Thyroid gland (tissue), 4 donors: ENCODE results near the gene LDLRAD4. TPM values are rescaled to one million over a fixed set of nuclear protein-coding genes. Genes with fewer than 3 reads are reported as not detected.

Source experiments
- DNase-seq, 2 donors: peaks; one replicate each; pipeline ENCODE4 v3.0.0-alpha.2; 2019
- H3K27ac ChIP-seq, 3 donors: fragments of 200-600 bp; sonication (generic); 1 replicate in 2 of 3; 2 replicates in 1 of 3; pipeline ENCODE4 v1.5.1; 2016 to 2019; ENCODE audit warnings: mild to moderate bottlenecking in 1 of 3, moderate library complexity in 1 of 3
- H3K27me3 ChIP-seq: fragments of 200-600 bp; sonication (generic); one replicate; pipeline ENCODE4 v1.5.1; 2019
- H3K36me3 ChIP-seq, 2 donors: fragments of 200-600 bp; sonication (generic); one replicate each; pipeline ENCODE4 v1.5.1; 2016 to 2019
- H3K4me1 ChIP-seq, 2 donors: fragments of 200-600 bp; sonication (generic); one replicate each; pipeline ENCODE4 v1.5.1; 2017 to 2019
- H3K4me3 ChIP-seq, 3 donors: fragments of 200-600 bp; sonication (generic); replicated peaks in 1 of 3; 1 replicate in 2 of 3; 2 replicates in 1 of 3; pipeline ENCODE4 v1.5.1; 2016; ENCODE audit warnings: mild to moderate bottlenecking in 1 of 3
- H3K9me3 ChIP-seq: fragments of 200-600 bp; sonication (generic); one replicate; pipeline ENCODE4 v1.5.1; 2017
- CTCF ChIP-seq, 6 experiments: fragments of 200-600 bp in 3 of 6; fragments of 450-650 bp in 3 of 6; sonication (generic) in 3 of 6; IDR thresholded peaks; one replicate each; pipeline ENCODE4 v1.5.1; 2016 to 2019; ENCODE audit warnings: antibody characterized with exemption in 6 of 6, mild to moderate bottlenecking in 2 of 6, inconsistent platforms in 1 of 6, moderate library complexity in 1 of 6
- POLR2A ChIP-seq, 2 donors: fragments of 450-650 bp; IDR thresholded peaks; one replicate each; pipeline ENCODE4 v1.6.1; 2017; ENCODE audit warnings: antibody characterized with exemption in 2 of 2, mild to moderate bottlenecking in 2 of 2, moderate library complexity in 1 of 2
- WGBS, 2 donors: methylation state at CpG; one replicate each; pipeline ENCODE4 v1.1.5; 2017; 5-methylcytosine and 5-hydroxymethylcytosine counted together
- intact Hi-C: fragments of 100-400 bp; cut with DNase I; formaldehyde crosslinking; loops from one replicate; pipeline ENCODE4 v1.15.1; 2023
- total RNA-seq, 4 donors: library from RNA; depleted of rRNA; stranded (reverse); fragments of >200 nt; gene quantifications; one replicate each; pipeline ENCODE4 v1.2.3, GENCODE V29; 2016

The LDLRAD4 gene
- total RNA-seq, 4 donors from 2014 or later, result 23.7 to 35.7 (median 29.7) TPM

- Histone ChIP-seq H3K27me3 (no peaks in the 10 kb centered on the region), H3K9me3 (no peaks in the 10 kb centered on the region), H3K4me1 (peaks cover 16 to 28% of the 10 kb centered on the region in 2 donors), H3K36me3 (no peaks in the 10 kb centered on the region), H3K27ac (peak overlapping the region in 1 of 3 donors; percentile 74), H3K4me3 (no peak overlapping the region)
- DNase-seq, result peak; percentile 84 to 89
- WGBS, 2 donors, result 55 to 69% methylated on average over 8 of the region's 8 CpGs
- TF ChIP-seq POLR2A (IDR thresholded peaks at IDR 0.05) (no peak), CTCF (IDR thresholded peaks at IDR 0.05) (no peak)
- intact Hi-C loops, result no loop called here
Observed at GRCh38 chr18:13502585-13502984, 284.0 kb downstream of the LDLRAD4 start.

GRCh38 chr18:13503836-13504235 is 285.3 kb downstream of the LDLRAD4 start:
- WGBS, 2 donors, result 79 to 80% methylated on average over 6 of the region's 6 CpGs
- H3K9me3 ChIP-seq, result no peaks in the 10 kb centered on the region
- no peaks in the 10 kb centered on the region for H3K27me3 ChIP-seq
- H3K4me3 ChIP-seq, result no peak overlapping the region
- DNase-seq, result no peak
- no peak for TF ChIP-seq CTCF (IDR thresholded peaks at IDR 0.05)
- no peak for TF ChIP-seq POLR2A (IDR thresholded peaks at IDR 0.05)
- peaks cover 16 to 28% of the 10 kb centered on the region in 2 donors for H3K4me1 ChIP-seq
- no peak overlapping the region for H3K27ac ChIP-seq
- H3K36me3 ChIP-seq, result no peaks in the 10 kb centered on the region
- intact Hi-C loops, result no loop called here

- Histone ChIP-seq H3K27ac (no peak overlapping the region), H3K9me3 (no peaks in the 10 kb centered on the region), H3K27me3 (no peaks in the 10 kb centered on the region), H3K4me1 (peaks cover 14 to 25% of the 10 kb centered on the region in 2 donors), H3K4me3 (no peak overlapping the region), H3K36me3 (no peaks in the 10 kb centered on the region)
- intact Hi-C loops, result no loop called here
- 77 to 85% methylated on average over 12 of the region's 12 CpGs for WGBS, 2 donors
- DNase-seq, result no peak
- TF ChIP-seq POLR2A (IDR thresholded peaks at IDR 0.05) (no peak), CTCF (IDR thresholded peaks at IDR 0.05) (no peak)
Observed at GRCh38 chr18:13505780-13506345, 287.3 kb downstream of the LDLRAD4 start.

- Histone ChIP-seq H3K9me3 (no peaks in the 10 kb centered on the region), H3K27ac (no peak overlapping the region), H3K4me3 (no peak overlapping the region), H3K27me3 (no peaks in the 10 kb centered on the region), H3K36me3 (no peaks in the 10 kb centered on the region), H3K4me1 (peaks cover 0 to 3% of the 10 kb centered on the region in 2 donors)
- DNase-seq, result no peak
- TF ChIP-seq POLR2A (IDR thresholded peaks at IDR 0.05) (no peak), CTCF (IDR thresholded peaks at IDR 0.05) (no peak)
- intact Hi-C loops, result no loop called here
- 86 to 94% methylated on average over 2 of the region's 2 CpGs for WGBS, 2 donors
Observed at GRCh38 chr18:13510594-13510993, 292.0 kb downstream of the LDLRAD4 start.

- no peak for DNase-seq
- intact Hi-C loops, result no loop called here
- H3K27me3 ChIP-seq, result no peaks in the 10 kb centered on the region
- no peak overlapping the region for H3K4me3 ChIP-seq
- TF ChIP-seq CTCF (IDR thresholded peaks at IDR 0.05) (no peak), POLR2A (IDR thresholded peaks at IDR 0.05) (no peak)
- no peak overlapping the region for H3K27ac ChIP-seq
- peaks cover 0 to 3% of the 10 kb centered on the region in 2 donors for H3K4me1 ChIP-seq
- no peaks in the 10 kb centered on the region for H3K9me3 ChIP-seq
- no peaks in the 10 kb centered on the region for H3K36me3 ChIP-seq
- 86 to 92% methylated on average over 6 of the region's 6 CpGs for WGBS, 2 donors
Observed at GRCh38 chr18:13511961-13512577, 293.5 kb downstream of the LDLRAD4 start.
